Thyroid gland (tissue), 4 donors: ENCODE results near the gene APRT. TPM values are rescaled to one million over a fixed set of nuclear protein-coding genes. Genes with fewer than 3 reads are reported as not detected.
A peak's percentile ranks its signal among the peaks of the same experiment; 100 is the strongest.

Experiments used
- DNase-seq, 2 donors: peaks; one replicate each; pipeline ENCODE4 v3.0.0-alpha.2; 2019
- H3K27ac ChIP-seq, 3 donors: fragments of 200-600 bp; sonication (generic); 1 replicate in 2 of 3; 2 replicates in 1 of 3; pipeline ENCODE4 v1.5.1; 2016 to 2019; ENCODE audit warnings: mild to moderate bottlenecking in 1 of 3, moderate library complexity in 1 of 3
- H3K27me3 ChIP-seq: fragments of 200-600 bp; sonication (generic); one replicate; pipeline ENCODE4 v1.5.1; 2019
- H3K36me3 ChIP-seq, 2 donors: fragments of 200-600 bp; sonication (generic); one replicate each; pipeline ENCODE4 v1.5.1; 2016 to 2019
- H3K4me1 ChIP-seq, 2 donors: fragments of 200-600 bp; sonication (generic); one replicate each; pipeline ENCODE4 v1.5.1; 2017 to 2019
- H3K4me3 ChIP-seq, 3 donors: fragments of 200-600 bp; sonication (generic); replicated peaks in 1 of 3; 1 replicate in 2 of 3; 2 replicates in 1 of 3; pipeline ENCODE4 v1.5.1; 2016; ENCODE audit warnings: mild to moderate bottlenecking in 1 of 3
- H3K9me3 ChIP-seq: fragments of 200-600 bp; sonication (generic); one replicate; pipeline ENCODE4 v1.5.1; 2017
- CTCF ChIP-seq, 6 experiments: fragments of 200-600 bp in 3 of 6; fragments of 450-650 bp in 3 of 6; sonication (generic) in 3 of 6; IDR thresholded peaks; one replicate each; pipeline ENCODE4 v1.5.1; 2016 to 2019; ENCODE audit warnings: antibody characterized with exemption in 6 of 6, mild to moderate bottlenecking in 2 of 6, inconsistent platforms in 1 of 6, moderate library complexity in 1 of 6
- POLR2A ChIP-seq, 2 donors: fragments of 450-650 bp; IDR thresholded peaks; one replicate each; pipeline ENCODE4 v1.6.1; 2017; ENCODE audit warnings: antibody characterized with exemption in 2 of 2, mild to moderate bottlenecking in 2 of 2, moderate library complexity in 1 of 2
- WGBS, 2 donors: methylation state at CpG; one replicate each; pipeline ENCODE4 v1.1.5; 2017; 5-methylcytosine and 5-hydroxymethylcytosine counted together
- intact Hi-C: fragments of 100-400 bp; cut with DNase I; formaldehyde crosslinking; loops from one replicate; pipeline ENCODE4 v1.15.1; 2023
- total RNA-seq, 4 donors: library from RNA; depleted of rRNA; stranded (reverse); fragments of >200 nt; gene quantifications; one replicate each; pipeline ENCODE4 v1.2.3, GENCODE V29; 2016

The APRT gene
- total RNA-seq, 4 donors from 2014 or later, result 88.9 to 182 (median 118) TPM

DNA sequence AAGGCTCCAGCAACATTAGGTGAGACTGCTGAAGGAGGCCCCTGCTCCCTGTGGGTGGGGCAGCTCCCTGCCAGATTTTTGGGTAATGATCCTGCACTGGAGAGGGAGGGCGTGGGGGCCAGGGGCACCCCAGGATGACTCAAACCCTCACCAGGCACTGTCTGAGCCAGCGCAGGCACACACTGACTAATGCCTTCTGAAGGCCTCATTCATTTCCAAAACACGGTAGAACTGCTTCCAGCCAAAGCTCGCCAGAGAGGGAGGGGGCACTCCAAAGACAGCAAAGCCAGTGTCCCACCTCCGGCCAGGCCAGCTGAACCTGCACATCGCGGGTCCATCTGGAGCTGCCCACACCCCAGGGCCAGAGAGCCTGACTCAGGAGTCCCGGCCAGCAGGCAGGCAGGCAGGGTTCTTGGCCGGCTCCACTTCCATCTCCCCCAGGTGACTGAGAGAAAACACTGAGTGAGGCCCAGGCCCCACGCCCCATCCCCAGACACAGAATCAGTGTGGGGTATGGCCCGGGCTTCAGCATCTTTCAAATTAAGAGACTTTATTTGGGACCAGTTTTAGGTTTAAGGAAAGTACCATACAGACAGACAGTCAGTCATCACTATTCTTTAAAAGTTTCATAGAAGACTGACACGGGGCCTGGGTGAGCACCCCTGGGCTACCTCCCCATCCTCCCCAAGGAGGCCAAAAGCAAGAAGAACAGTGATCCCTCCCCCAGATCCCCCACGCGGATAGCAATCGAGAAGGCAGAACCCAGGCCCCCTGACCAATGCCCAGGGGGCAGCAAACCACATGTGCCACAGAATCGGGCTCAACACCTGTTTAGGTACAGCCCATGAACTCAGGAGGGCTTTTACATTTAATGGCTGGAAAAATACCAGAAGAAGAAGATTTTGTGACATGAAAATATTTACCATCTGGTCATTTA lies 29.0 kb downstream of the APRT start:
- peaks cover 25 to 51% of the 10 kb centered on the region in 2 donors for H3K4me1 ChIP-seq
- peak overlapping the region in 1 of 3 donors; percentile 6 for H3K4me3 ChIP-seq
- no peaks in the 10 kb centered on the region for H3K9me3 ChIP-seq
- H3K27me3 ChIP-seq, result no peaks in the 10 kb centered on the region
- TF ChIP-seq POLR2A (IDR thresholded peaks at IDR 0.05), result no peak
- TF ChIP-seq CTCF (IDR thresholded peaks at IDR 0.05), result no peak
- WGBS, 2 donors, result 63 to 87% methylated on average over 14 to 16 of the region's 16 CpGs
- H3K27ac ChIP-seq, result peak overlapping the region in 2 of 3 donors; percentile 78 to 82
- intact Hi-C loops, result no loop called here
- DNase-seq, result no peak
- H3K36me3 ChIP-seq, result no peaks in the 10 kb centered on the region

GRCh38 chr16:88781140-88782077 lies 30.3 kb downstream of the APRT start:
- no peak overlapping the region for H3K4me3 ChIP-seq
- intact Hi-C loops, result no loop called here
- 65 to 71% methylated on average over 17 to 20 of the region's 28 CpGs for WGBS, 2 donors
- H3K27ac ChIP-seq, result peak overlapping the region in 2 of 3 donors; percentile 7 to 78
- TF ChIP-seq POLR2A (IDR thresholded peaks at IDR 0.05) (no peak), CTCF (IDR thresholded peaks at IDR 0.05) (no peak)
- H3K9me3 ChIP-seq, result no peaks in the 10 kb centered on the region
- H3K27me3 ChIP-seq, result no peaks in the 10 kb centered on the region
- H3K36me3 ChIP-seq, result no peaks in the 10 kb centered on the region
- peaks cover 25 to 51% of the 10 kb centered on the region in 2 donors for H3K4me1 ChIP-seq
- no peak for DNase-seq

DNA sequence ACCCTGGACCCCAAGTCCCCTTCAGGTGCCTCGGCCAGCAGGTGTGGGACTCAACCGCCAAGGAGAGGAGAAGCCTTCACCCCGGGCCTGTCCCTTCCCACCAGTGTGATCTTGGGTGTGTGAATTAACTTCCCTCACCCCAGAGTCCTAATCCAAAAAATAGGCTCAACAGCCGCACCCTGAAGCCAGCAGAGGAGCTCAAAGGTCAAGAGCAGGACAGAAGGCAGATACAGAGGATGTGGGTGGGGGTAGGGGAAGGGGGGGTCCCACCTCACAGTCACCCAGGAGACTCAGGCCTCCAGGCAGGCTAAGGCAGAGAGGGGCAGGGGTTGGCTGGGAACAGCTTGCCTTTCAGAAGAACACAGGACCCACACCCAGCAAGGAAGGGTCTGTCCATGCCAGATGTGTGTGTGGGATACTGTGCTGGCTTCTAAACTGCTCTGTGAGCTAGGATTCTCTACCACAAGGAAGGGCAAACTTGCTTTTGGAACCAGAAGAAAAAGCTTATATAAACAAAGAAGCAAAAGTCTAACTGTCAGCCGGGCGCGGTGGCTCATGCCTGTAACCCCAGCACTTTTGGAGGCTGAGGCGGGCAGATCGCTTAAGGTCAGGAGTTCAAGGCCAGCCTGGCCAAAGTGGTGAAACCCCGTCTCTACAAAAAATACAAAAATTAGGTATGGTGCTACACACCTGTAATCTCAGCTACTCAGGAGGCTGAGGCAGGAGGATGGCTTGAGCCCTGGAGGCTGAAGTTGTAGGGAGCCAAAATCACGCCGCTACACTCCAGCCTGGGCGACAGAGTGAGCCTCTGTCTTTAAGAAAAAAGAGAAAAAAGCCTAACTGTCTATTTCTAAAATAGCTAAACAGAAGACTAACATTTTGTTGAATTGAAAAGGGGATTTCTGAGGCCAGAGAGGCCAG lies 31.3 kb downstream of the APRT start:
- TF ChIP-seq CTCF (IDR thresholded peaks at IDR 0.05), result no peak
- no peak for TF ChIP-seq POLR2A (IDR thresholded peaks at IDR 0.05)
- H3K27ac ChIP-seq, result peak overlapping the region in 2 of 3 donors; percentile 7 to 48
- peaks cover 25 to 48% of the 10 kb centered on the region in 2 donors for H3K4me1 ChIP-seq
- H3K36me3 ChIP-seq, result no peaks in the 10 kb centered on the region
- H3K27me3 ChIP-seq, result no peaks in the 10 kb centered on the region
- no peaks in the 10 kb centered on the region for H3K9me3 ChIP-seq
- no peak for DNase-seq
- intact Hi-C loops, result no loop called here
- H3K4me3 ChIP-seq, result no peak overlapping the region
- 80 to 87% methylated on average over 9 to 12 of the region's 13 CpGs for WGBS, 2 donors

- no peak overlapping the region for H3K4me3 ChIP-seq
- peak; percentile 65 to 76 for DNase-seq
- peak overlapping the region in 2 of 3 donors; percentile 3 to 48 for H3K27ac ChIP-seq
- H3K27me3 ChIP-seq, result no peaks in the 10 kb centered on the region
- intact Hi-C loops, result no loop called here
- peaks cover 25 to 49% of the 10 kb centered on the region in 2 donors for H3K4me1 ChIP-seq
- WGBS, 2 donors, result 31 to 45% methylated on average over 9 to 23 of the region's 34 CpGs
- no peaks in the 10 kb centered on the region for H3K9me3 ChIP-seq
- TF ChIP-seq CTCF (IDR thresholded peaks at IDR 0.05) (no peak), POLR2A (IDR thresholded peaks at IDR 0.05) (no peak)
- H3K36me3 ChIP-seq, result no peaks in the 10 kb centered on the region
Measured at GRCh38 chr16:88779406-88780141, 32.2 kb downstream of the APRT start.
